ENCODE results near the gene SF3B2.

GRCh38 chr11:66020618-66021357 is 31.4 kb upstream of the SF3B2 start:
- TF ChIP-seq CTCF (IDR thresholded peaks at IDR 0.05) (no peak), POLR2A (IDR thresholded peaks at IDR 0.05) (no peak)

Measured in body of pancreas (tissue), 4 donors.